Astrocyte (in vitro differentiated cells and primary cell): ENCODE measurements around the gene TNRC18. TPM values are rescaled to one million over a fixed set of nuclear protein-coding genes. Genes with fewer than 3 reads are reported as not detected.

Experiments used
- DNase-seq: peaks from one replicate; pipeline ENCODE4 v3.0.0-alpha.2; 2010; ENCODE audit warnings: low read depth
- FAIRE-seq: peaks from 2 replicates; lab custom pipeline; 2011; peaks lifted over from hg19 to GRCh38; lab: Jason Lieb, UNC
- H2AFZ ChIP-seq: 2 replicates; pipeline ENCODE4 v1.6.0; 2012; ENCODE audit warnings: low read depth, low read length, inconsistent platforms
- H3K27ac ChIP-seq: 2 replicates; pipeline ENCODE4 v1.5.1; 2011; ENCODE audit warnings: low read depth, low read length, inconsistent platforms
- H3K27me3 ChIP-seq: 2 replicates; pipeline ENCODE4 v1.6.0; 2011; ENCODE audit warnings: low read length, inconsistent platforms; ENCODE audit not compliant: insufficient read depth
- H3K36me3 ChIP-seq: 2 replicates; pipeline ENCODE4 v1.5.1; 2011; ENCODE audit warnings: low read length, inconsistent platforms; ENCODE audit not compliant: insufficient read depth
- H3K4me1 ChIP-seq: 2 replicates; pipeline ENCODE4 v1.5.1; 2011; ENCODE audit warnings: low read length, inconsistent platforms; ENCODE audit not compliant: insufficient read depth
- H3K4me2 ChIP-seq: 2 replicates; pipeline ENCODE4 v1.6.0; 2012; ENCODE audit warnings: low read length, inconsistent platforms
- H3K4me3 ChIP-seq: 2 replicates; pipeline ENCODE4 v1.5.1; 2011; ENCODE audit warnings: low read depth, mild to moderate bottlenecking, low read length, inconsistent platforms; ENCODE audit not compliant: insufficient read depth
- H3K79me2 ChIP-seq: 2 replicates; pipeline ENCODE4 v1.6.0; 2012; ENCODE audit warnings: mild to moderate bottlenecking, low read length, inconsistent platforms; ENCODE audit not compliant: insufficient read depth
- H3K9ac ChIP-seq: 2 replicates; pipeline ENCODE4 v1.6.0; 2012; ENCODE audit warnings: mild to moderate bottlenecking, low read length, inconsistent platforms
- H3K9me3 ChIP-seq: 2 replicates; pipeline ENCODE4 v1.5.1; 2012; ENCODE audit warnings: low read depth, mild to moderate bottlenecking, low read length, inconsistent platforms; ENCODE audit not compliant: insufficient read depth
- H4K20me1 ChIP-seq: 2 replicates; pipeline ENCODE4 v1.6.0; 2012; ENCODE audit warnings: low read length, inconsistent platforms; ENCODE audit not compliant: insufficient read depth
- H3K27ac Mint-ChIP-seq: one replicate; pipeline ENCODE4 v1.8.0; 2021; ENCODE audit warnings: mild to moderate bottlenecking, mixed read lengths; ENCODE audit not compliant: unreplicated experiment
- H3K27me3 Mint-ChIP-seq: one replicate; pipeline ENCODE4 v1.8.0; 2021; ENCODE audit warnings: low read depth, mixed read lengths; ENCODE audit not compliant: unreplicated experiment
- H3K36me3 Mint-ChIP-seq: one replicate; pipeline ENCODE4 v1.8.0; 2021; ENCODE audit warnings: low read depth, mixed read lengths; ENCODE audit not compliant: unreplicated experiment
- H3K4me1 Mint-ChIP-seq: one replicate; pipeline ENCODE4 v1.8.0; 2021; ENCODE audit warnings: low read depth, mixed read lengths; ENCODE audit not compliant: unreplicated experiment
- H3K4me3 Mint-ChIP-seq: one replicate; pipeline ENCODE4 v1.8.0; 2021; ENCODE audit warnings: mild to moderate bottlenecking, moderate library complexity, mixed read lengths; ENCODE audit not compliant: unreplicated experiment
- H3K9me3 Mint-ChIP-seq: one replicate; pipeline ENCODE4 v1.8.0; 2021; ENCODE audit warnings: mild to moderate bottlenecking, mixed read lengths; ENCODE audit not compliant: unreplicated experiment
- EZH2 ChIP-seq: IDR thresholded peaks from 2 replicates; pipeline ENCODE4 v1.6.1; 2012; ENCODE audit warnings: mild to moderate bottlenecking, low read length, inconsistent platforms; ENCODE audit not compliant: insufficient read depth
- total RNA-seq: library from RNA; stranded (reverse); gene quantifications from 2 replicates; pipeline ENCODE4 v1.2.1, GENCODE V29; 2021
- TF ChIP-seq, protein P1 (sequence below): IDR thresholded peaks from 2 replicates; pipeline ENCODE4 v1.5.1; 2011; ENCODE audit warnings: low read depth, mild to moderate bottlenecking, inconsistent platforms, low read length, moderate library complexity; ENCODE audit not compliant: insufficient read depth

TNRC18 gene
- total RNA-seq, 1 donor from 2014 or later: 84.3 TPM

DNA sequence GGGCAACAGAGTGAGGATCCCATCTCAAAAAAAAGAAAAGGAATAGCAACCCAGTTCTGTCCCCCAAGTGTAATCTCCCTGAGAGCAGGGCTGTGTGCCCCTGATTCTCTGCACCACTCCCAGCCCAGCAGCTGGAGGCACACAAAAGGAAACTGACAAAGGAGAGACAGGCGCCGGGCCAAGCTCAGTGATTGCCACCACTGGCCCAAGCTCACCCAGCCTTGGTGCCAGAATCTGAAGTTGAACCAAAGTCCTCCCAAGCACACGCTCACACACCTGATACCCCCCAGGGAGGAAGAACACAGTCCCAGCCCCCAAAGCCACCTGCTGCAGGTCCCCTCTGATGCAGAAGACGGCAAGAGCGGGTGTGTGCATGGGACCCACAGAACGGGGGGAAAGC, 50.3 kb downstream of the TNRC18 start:
- Mint-ChIP-seq H3K4me3 (no peak overlapping the region), H3K27ac (no peak overlapping the region), H3K27me3 (no peaks in the 10 kb centered on the region), H3K36me3 (peaks cover 18% of the 10 kb centered on the region), H3K4me1 (peaks cover 2% of the 10 kb centered on the region), H3K9me3 (no peaks in the 10 kb centered on the region)
- Histone ChIP-seq H3K36me3 (peaks cover 5% of the 10 kb centered on the region), H3K27ac (no peak overlapping the region), H2AFZ (no peak overlapping the region), H3K4me2 (no peak overlapping the region), H3K9me3 (no peaks in the 10 kb centered on the region), H3K4me3 (no peak overlapping the region), H3K4me1 (no peaks in the 10 kb centered on the region), H3K79me2 (peaks cover 58% of the 10 kb centered on the region), H4K20me1 (peaks cover 73% of the 10 kb centered on the region), H3K9ac (no peak overlapping the region), H3K27me3 (no peaks in the 10 kb centered on the region)
- no peak for DNase-seq
- no peak for FAIRE-seq
- TF ChIP-seq, protein P1, sequence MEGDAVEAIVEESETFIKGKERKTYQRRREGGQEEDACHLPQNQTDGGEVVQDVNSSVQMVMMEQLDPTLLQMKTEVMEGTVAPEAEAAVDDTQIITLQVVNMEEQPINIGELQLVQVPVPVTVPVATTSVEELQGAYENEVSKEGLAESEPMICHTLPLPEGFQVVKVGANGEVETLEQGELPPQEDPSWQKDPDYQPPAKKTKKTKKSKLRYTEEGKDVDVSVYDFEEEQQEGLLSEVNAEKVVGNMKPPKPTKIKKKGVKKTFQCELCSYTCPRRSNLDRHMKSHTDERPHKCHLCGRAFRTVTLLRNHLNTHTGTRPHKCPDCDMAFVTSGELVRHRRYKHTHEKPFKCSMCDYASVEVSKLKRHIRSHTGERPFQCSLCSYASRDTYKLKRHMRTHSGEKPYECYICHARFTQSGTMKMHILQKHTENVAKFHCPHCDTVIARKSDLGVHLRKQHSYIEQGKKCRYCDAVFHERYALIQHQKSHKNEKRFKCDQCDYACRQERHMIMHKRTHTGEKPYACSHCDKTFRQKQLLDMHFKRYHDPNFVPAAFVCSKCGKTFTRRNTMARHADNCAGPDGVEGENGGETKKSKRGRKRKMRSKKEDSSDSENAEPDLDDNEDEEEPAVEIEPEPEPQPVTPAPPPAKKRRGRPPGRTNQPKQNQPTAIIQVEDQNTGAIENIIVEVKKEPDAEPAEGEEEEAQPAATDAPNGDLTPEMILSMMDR: no peak
- TF ChIP-seq EZH2: no peak

- no peak for TF ChIP-seq EZH2
- TF ChIP-seq, protein P1: no peak
- no peak overlapping the region for H3K9ac ChIP-seq
- no peak overlapping the region for H3K27ac ChIP-seq
- no peak for FAIRE-seq
- H3K9me3 Mint-ChIP-seq: no peaks in the 10 kb centered on the region
- no peak overlapping the region for H3K27ac Mint-ChIP-seq
- H3K79me2 ChIP-seq: peaks cover 53% of the 10 kb centered on the region
- peaks cover 3% of the 10 kb centered on the region for H3K4me1 Mint-ChIP-seq
- H3K27me3 ChIP-seq: no peaks in the 10 kb centered on the region
- H4K20me1 ChIP-seq: peaks cover 73% of the 10 kb centered on the region
- H3K4me3 ChIP-seq: no peak overlapping the region
- no peak for DNase-seq
- no peak overlapping the region for H3K4me3 Mint-ChIP-seq
- H3K27me3 Mint-ChIP-seq: no peaks in the 10 kb centered on the region
- H3K4me2 ChIP-seq: no peak overlapping the region
- H3K4me1 ChIP-seq: no peaks in the 10 kb centered on the region
- no peaks in the 10 kb centered on the region for H3K9me3 ChIP-seq
- peaks cover 18% of the 10 kb centered on the region for H3K36me3 Mint-ChIP-seq
- H2AFZ ChIP-seq: no peak overlapping the region
- peaks cover 5% of the 10 kb centered on the region for H3K36me3 ChIP-seq
Observed at GRCh38 chr7:5370454-5371353, 52.9 kb downstream of the TNRC18 start.

DNA sequence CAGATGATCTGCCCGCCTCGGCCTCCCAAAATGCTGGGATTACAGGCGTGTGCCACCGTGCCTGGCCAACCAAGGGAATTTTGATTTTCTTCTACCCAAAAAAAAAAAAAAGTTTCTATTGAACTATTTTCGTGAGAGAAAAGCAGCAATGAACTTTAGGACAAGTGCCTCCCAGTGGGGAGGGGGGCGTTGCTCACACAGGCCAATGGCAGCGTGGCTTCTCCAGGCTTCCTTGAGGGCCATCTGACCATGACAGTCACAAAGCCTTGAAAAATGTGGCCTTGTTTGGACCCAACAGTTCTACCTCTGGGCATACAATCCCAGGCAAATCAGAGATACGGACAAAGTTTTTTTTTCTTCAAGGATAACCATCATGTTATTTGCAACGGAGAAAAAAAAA, 56.0 kb downstream of the TNRC18 start:
- no peak overlapping the region for H3K4me3 Mint-ChIP-seq
- H2AFZ ChIP-seq: no peak overlapping the region
- no peak overlapping the region for H3K27ac ChIP-seq
- H3K79me2 ChIP-seq: peaks cover 72% of the 10 kb centered on the region
- H4K20me1 ChIP-seq: peaks cover 81% of the 10 kb centered on the region
- no peaks in the 10 kb centered on the region for H3K9me3 ChIP-seq
- no peaks in the 10 kb centered on the region for H3K27me3 Mint-ChIP-seq
- no peak overlapping the region for H3K9ac ChIP-seq
- H3K36me3 ChIP-seq: peaks cover 2% of the 10 kb centered on the region
- H3K4me3 ChIP-seq: no peak overlapping the region
- no peak for DNase-seq
- H3K36me3 Mint-ChIP-seq: peaks cover 8% of the 10 kb centered on the region
- no peak for FAIRE-seq
- H3K4me1 ChIP-seq: no peaks in the 10 kb centered on the region
- H3K27ac Mint-ChIP-seq: no peak overlapping the region
- peaks cover 3% of the 10 kb centered on the region for H3K4me1 Mint-ChIP-seq
- no peak for TF ChIP-seq EZH2
- TF ChIP-seq, protein P1: no peak
- H3K4me2 ChIP-seq: no peak overlapping the region
- H3K9me3 Mint-ChIP-seq: no peaks in the 10 kb centered on the region
- H3K27me3 ChIP-seq: no peaks in the 10 kb centered on the region
